ENCODE measurements around the gene OPCML.

GRCh38 chr11:132430429-132431062 is 1101.8 kb downstream of the OPCML start:
- TF ChIP-seq POLR2A (IDR thresholded peaks at IDR 0.05) (no peak), EP300 (IDR thresholded peaks at IDR 0.05; ENCODE audit: low read depth) (no peak), POLR2AphosphoS5 (IDR thresholded peaks at IDR 0.05) (no peak)
- TF ChIP-seq, protein P1, sequence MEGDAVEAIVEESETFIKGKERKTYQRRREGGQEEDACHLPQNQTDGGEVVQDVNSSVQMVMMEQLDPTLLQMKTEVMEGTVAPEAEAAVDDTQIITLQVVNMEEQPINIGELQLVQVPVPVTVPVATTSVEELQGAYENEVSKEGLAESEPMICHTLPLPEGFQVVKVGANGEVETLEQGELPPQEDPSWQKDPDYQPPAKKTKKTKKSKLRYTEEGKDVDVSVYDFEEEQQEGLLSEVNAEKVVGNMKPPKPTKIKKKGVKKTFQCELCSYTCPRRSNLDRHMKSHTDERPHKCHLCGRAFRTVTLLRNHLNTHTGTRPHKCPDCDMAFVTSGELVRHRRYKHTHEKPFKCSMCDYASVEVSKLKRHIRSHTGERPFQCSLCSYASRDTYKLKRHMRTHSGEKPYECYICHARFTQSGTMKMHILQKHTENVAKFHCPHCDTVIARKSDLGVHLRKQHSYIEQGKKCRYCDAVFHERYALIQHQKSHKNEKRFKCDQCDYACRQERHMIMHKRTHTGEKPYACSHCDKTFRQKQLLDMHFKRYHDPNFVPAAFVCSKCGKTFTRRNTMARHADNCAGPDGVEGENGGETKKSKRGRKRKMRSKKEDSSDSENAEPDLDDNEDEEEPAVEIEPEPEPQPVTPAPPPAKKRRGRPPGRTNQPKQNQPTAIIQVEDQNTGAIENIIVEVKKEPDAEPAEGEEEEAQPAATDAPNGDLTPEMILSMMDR (IDR thresholded peaks at IDR 0.05): no peak

Data from transverse colon (tissue), 4 donors.